SH-SY5Y (cell line): ENCODE results near the gene GPR161.

Source experiments
- GATA2 ChIP-seq: IDR thresholded peaks from 2 replicates; pipeline ENCODE4 v1.6.1; 2011; ENCODE audit warnings: mild to moderate bottlenecking, low read depth, low read length
- GATA3 ChIP-seq: IDR thresholded peaks from 2 replicates; pipeline ENCODE4 v1.6.1; 2011; ENCODE audit warnings: low read depth, mild to moderate bottlenecking, low read length, moderate library complexity

DNA sequence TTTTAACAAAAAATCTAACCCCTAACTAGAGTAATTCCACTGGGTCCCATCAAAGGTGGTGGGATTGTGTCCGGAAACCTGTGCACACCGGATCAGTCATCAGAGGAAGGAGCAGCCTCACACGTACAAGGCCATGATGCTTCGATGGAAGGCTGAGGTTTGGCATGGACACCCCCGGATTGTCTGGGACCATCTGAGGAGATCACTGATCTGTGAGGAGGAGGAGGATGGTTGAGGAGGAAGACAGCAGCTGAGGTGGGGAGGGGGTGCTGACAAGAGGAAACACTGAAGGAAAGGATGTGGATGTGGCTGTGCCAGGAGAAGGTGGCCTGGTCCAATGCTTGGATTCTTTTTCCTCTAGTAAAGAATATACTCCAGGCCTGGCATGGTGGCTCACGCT, 41.3 kb downstream of the GPR161 start:
- no peak for TF ChIP-seq GATA2
- TF ChIP-seq GATA3: no peak
